H1 (cell line): Measurements from ENCODE around the gene RNF152. TPM values are rescaled to one million over a fixed set of nuclear protein-coding genes. Genes with fewer than 3 reads are reported as not detected.

ENCODE experiments used
- polyA plus RNA-seq, 7 experiments: library from polyadenylated mRNA; depleted of rRNA in 3 of 7; stranded (reverse) in 5 of 7; unstranded in 2 of 7; fragments of >200 nt in 5 of 7; fragments of 200-250 nt in 2 of 7; gene quantifications; 1 replicate in 5 of 7; 2 replicates in 1 of 7; 4 replicates in 1 of 7; pipeline versions ENCODE4 v1.2.1 to v1.2.3, GENCODE V29; 2011 to 2013; ENCODE audit warnings: missing spikeins in 2 of 7, mixed read lengths in 2 of 7
- total RNA-seq: library from RNA; stranded (reverse); fragmentation: NEBNext Ultra II Directional; extraction: Animal tissue kit (Norgen Biotek cat#: 25700); gene quantifications from 2 replicates; pipeline ENCODE4 v1.2.1, GENCODE V29; 2021
- TF ChIP-seq, protein P1 (sequence below): IDR thresholded peaks from 2 replicates; pipeline ENCODE4 v1.6.1; 2011; ENCODE audit warnings: low read depth, mild to moderate bottlenecking, low read length; ENCODE audit not compliant: insufficient read depth

The RNF152 gene
- total and polyA plus RNA-seq, 2 of the 8 experiments (the other 6 are each of a cell fraction or from before 2014, with no cell fraction given) = 1.1 to 2.7 TPM

DNA sequence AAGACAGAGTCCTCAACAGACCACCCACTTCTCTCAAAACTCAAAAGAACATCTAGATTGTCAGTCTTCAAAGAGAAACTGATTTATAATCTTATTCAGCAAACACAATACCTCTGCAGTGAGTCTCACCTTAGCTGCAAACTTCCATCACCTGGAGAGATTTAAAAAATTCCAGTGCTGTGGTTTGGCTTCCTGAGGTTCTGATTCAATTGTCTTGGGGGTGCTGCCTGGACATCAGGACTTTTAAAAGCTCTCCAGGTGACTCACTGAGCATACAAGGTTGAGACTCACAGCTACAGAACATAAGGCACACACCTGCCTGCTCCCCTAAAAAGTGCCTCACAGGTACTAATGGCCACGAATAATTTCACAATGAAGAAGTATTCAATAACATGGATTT lies 40.3 kb downstream of the RNF152 start (continued):
- TF ChIP-seq, protein P1, sequence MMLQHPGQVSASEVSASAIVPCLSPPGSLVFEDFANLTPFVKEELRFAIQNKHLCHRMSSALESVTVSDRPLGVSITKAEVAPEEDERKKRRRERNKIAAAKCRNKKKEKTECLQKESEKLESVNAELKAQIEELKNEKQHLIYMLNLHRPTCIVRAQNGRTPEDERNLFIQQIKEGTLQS = no peak
